ENCODE data around the gene SLC24A4. TPM values are rescaled to one million over a fixed set of nuclear protein-coding genes. Genes with fewer than 3 reads are reported as not detected.

Gene SLC24A4
- polyA plus RNA-seq, 1 donor from 2014 or later, result 0.17 TPM

GRCh38 chr14:92309968-92310530, 12.9 kb upstream of the SLC24A4 start:
- Histone ChIP-seq H3K9me2 (ENCODE audit: insufficient read depth, low read length) (no peaks in the 10 kb centered on the region), H2AFZ (ENCODE audit: low read depth, low read length) (no peak overlapping the region), H3K9ac (ENCODE audit: low read length) (no peak overlapping the region), H3K4me3 (ENCODE audit: low read length) (no peak overlapping the region), H3K9me3 (ENCODE audit: low read length) (no peaks in the 10 kb centered on the region), H3K36me3 (ENCODE audit: insufficient read depth, low read length) (no peaks in the 10 kb centered on the region), H3K27ac (ENCODE audit: low read length) (no peak overlapping the region), H4K20me1 (ENCODE audit: insufficient read depth) (no peaks in the 10 kb centered on the region), H3K79me2 (replicated peaks; ENCODE audit: insufficient read depth, low read length) (no peaks in the 10 kb centered on the region), H3K27me3 (ENCODE audit: insufficient read depth, low read depth, low read length) (no peaks in the 10 kb centered on the region), H3K4me2 (ENCODE audit: low read length) (no peak overlapping the region), H3F3A (ENCODE audit: insufficient read depth, low read length, poor library complexity, severe bottlenecking) (no peaks in the 10 kb centered on the region)
- no peak for TF ChIP-seq REST (IDR thresholded peaks at IDR 0.05; ENCODE audit: borderline replicate concordance)

- no peak for TF ChIP-seq POLR2AphosphoS5 (IDR thresholded peaks at IDR 0.05)
- no peak for TF ChIP-seq RAD21 (conservative IDR thresholded peaks at IDR 0.05)
- no peak for TF ChIP-seq EP300 (conservative IDR thresholded peaks at IDR 0.05; ENCODE audit: poor library complexity, severe bottlenecking)
- TF ChIP-seq TAF1 (IDR thresholded peaks at IDR 0.05; ENCODE audit: low read depth), result no peak
- no peak for TF ChIP-seq CTCF (IDR thresholded peaks at IDR 0.05; ENCODE audit: poor library complexity, severe bottlenecking)
- no peaks in the 10 kb centered on the region for H3K27me3 ChIP-seq (ENCODE audit: insufficient read depth, low read depth, low read length)
- no peaks in the 10 kb centered on the region for H3K36me3 ChIP-seq (ENCODE audit: insufficient read depth, low read length)
- H3K9ac ChIP-seq (ENCODE audit: low read length), result no peak overlapping the region
- no peaks in the 10 kb centered on the region for H3K9me2 ChIP-seq (ENCODE audit: insufficient read depth, low read length)
- no peaks in the 10 kb centered on the region for H3K79me2 ChIP-seq (replicated peaks; ENCODE audit: insufficient read depth, low read length)
- no peaks in the 10 kb centered on the region for H3K9me3 ChIP-seq (ENCODE audit: low read length)
- H3K4me3 ChIP-seq (ENCODE audit: low read length), result no peak overlapping the region
- H3K4me2 ChIP-seq (ENCODE audit: low read length), result no peak overlapping the region
- H4K20me1 ChIP-seq (ENCODE audit: insufficient read depth), result no peaks in the 10 kb centered on the region
- H3K27ac ChIP-seq (ENCODE audit: low read length), result no peak overlapping the region
- no peaks in the 10 kb centered on the region for H3F3A ChIP-seq (ENCODE audit: insufficient read depth, low read length, poor library complexity, severe bottlenecking)
- no peak overlapping the region for H2AFZ ChIP-seq (ENCODE audit: low read depth, low read length)
Observed at GRCh38 chr14:92310776-92311375, 12.1 kb upstream of the SLC24A4 start.

- no peaks in the 10 kb centered on the region for H3K9me2 ChIP-seq (ENCODE audit: insufficient read depth, low read length)
- H4K20me1 ChIP-seq (ENCODE audit: insufficient read depth), result no peaks in the 10 kb centered on the region
- no peak for TF ChIP-seq POLR2AphosphoS5 (IDR thresholded peaks at IDR 0.05)
- no peak for TF ChIP-seq EP300 (conservative IDR thresholded peaks at IDR 0.05; ENCODE audit: poor library complexity, severe bottlenecking)
- no peak for TF ChIP-seq RAD21 (conservative IDR thresholded peaks at IDR 0.05)
- TF ChIP-seq EZH2 (IDR thresholded peaks at IDR 0.05; ENCODE audit: borderline replicate concordance, insufficient read depth, low read length, poor library complexity, severe bottlenecking), result no peak
- TF ChIP-seq SMC3 (conservative IDR thresholded peaks at IDR 0.05; ENCODE audit: poor library complexity), result no peak
- TF ChIP-seq TAF1 (IDR thresholded peaks at IDR 0.05; ENCODE audit: low read depth), result no peak
- no peak overlapping the region for H3K27ac ChIP-seq (ENCODE audit: low read length)
- H3K36me3 ChIP-seq (ENCODE audit: insufficient read depth, low read length), result no peaks in the 10 kb centered on the region
- H3K27me3 ChIP-seq (ENCODE audit: insufficient read depth, low read depth, low read length), result no peaks in the 10 kb centered on the region
- H3F3A ChIP-seq (ENCODE audit: insufficient read depth, low read length, poor library complexity, severe bottlenecking), result no peaks in the 10 kb centered on the region
- H3K79me2 ChIP-seq (replicated peaks; ENCODE audit: insufficient read depth, low read length), result no peaks in the 10 kb centered on the region
- no peak overlapping the region for H3K4me3 ChIP-seq (ENCODE audit: low read length)
- no peak overlapping the region for H2AFZ ChIP-seq (ENCODE audit: low read depth, low read length)
- H3K9me3 ChIP-seq (ENCODE audit: low read length), result no peaks in the 10 kb centered on the region
- no peak overlapping the region for H3K9ac ChIP-seq (ENCODE audit: low read length)
- H3K4me2 ChIP-seq (ENCODE audit: low read length), result no peak overlapping the region
Observed at GRCh38 chr14:92314182-92314581, 8.8 kb upstream of the SLC24A4 start.

All from neural cell (in vitro differentiated cells).